Neural progenitor cell (in vitro differentiated cells): ENCODE measurements around the gene ALDH1B1.

Experiments used
- CTCF ChIP-seq: fragments of 200-600 bp; sonication (generic); IDR thresholded peaks from 2 replicates; pipeline ENCODE4 v1.5.1; 2017; ENCODE audit warnings: antibody characterized with exemption, mild to moderate bottlenecking
- EZH2 ChIP-seq: fragments of 200-600 bp; sonication (generic); IDR thresholded peaks from 2 replicates; pipeline ENCODE4 v1.6.1; 2017; ENCODE audit warnings: antibody characterized with exemption, mild to moderate bottlenecking, moderate library complexity
- EZH2phosphoT487 ChIP-seq: fragments of 200-600 bp; sonication (generic); IDR thresholded peaks from 2 replicates; pipeline ENCODE4 v1.6.1; 2017; ENCODE audit warnings: antibody characterized with exemption

- TF ChIP-seq EZH2 (no peak), CTCF (no peak), EZH2phosphoT487 (no peak)
Observed at GRCh38 chr9:38435521-38435920, 43.0 kb downstream of the ALDH1B1 start.
